Endometrial microvascular endothelial cells (primary cell): Measurements from ENCODE around the gene MAP3K2. TPM values are rescaled to one million over a fixed set of nuclear protein-coding genes. Genes with fewer than 3 reads are reported as not detected.

Experiments used
- in situ Hi-C: cut with HindIII; loops from 2 replicates; pipeline ENCODE4 v1.10.0; 2017; ENCODE audit warnings: low sequenced_read_pairs, low pct_unique_long_range_greater_than_20kb; ENCODE audit errors: inconsistent ontology term
- total RNA-seq: library from RNA; depleted of rRNA; stranded (reverse); fragments of >200 nt; gene quantifications from one replicate; pipeline ENCODE4 v1.2.3, GENCODE V29; 2015; ENCODE audit errors: inconsistent ontology term

Gene MAP3K2
- total RNA-seq, 1 donor from 2014 or later, result 18.1 TPM

DNA sequence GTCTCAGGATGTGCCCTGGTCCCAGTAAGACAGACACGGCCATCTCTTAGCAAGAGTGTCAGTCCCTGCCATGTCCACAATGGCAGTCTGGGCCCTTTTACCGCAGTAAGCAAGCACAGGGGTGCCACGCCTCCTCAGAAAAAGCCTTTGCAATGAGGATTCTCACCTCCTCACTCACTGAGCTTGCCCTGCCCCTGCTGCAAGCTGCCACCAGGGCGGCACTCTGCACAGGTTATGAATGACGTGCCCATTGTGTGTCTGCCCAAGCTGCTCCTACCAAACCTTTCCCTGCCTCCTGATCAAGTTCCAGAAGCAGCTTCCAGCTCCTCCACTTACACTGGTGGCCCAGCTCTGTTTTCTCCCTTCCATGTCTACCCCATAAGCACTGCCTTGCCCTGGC lies 117.1 kb downstream of the MAP3K2 start:
- in situ Hi-C loops, result no loop called here

- in situ Hi-C loops, result no loop called here
These were observed 125.9 kb downstream of the MAP3K2 start for GRCh38 chr2:127261804-127262406.

DNA sequence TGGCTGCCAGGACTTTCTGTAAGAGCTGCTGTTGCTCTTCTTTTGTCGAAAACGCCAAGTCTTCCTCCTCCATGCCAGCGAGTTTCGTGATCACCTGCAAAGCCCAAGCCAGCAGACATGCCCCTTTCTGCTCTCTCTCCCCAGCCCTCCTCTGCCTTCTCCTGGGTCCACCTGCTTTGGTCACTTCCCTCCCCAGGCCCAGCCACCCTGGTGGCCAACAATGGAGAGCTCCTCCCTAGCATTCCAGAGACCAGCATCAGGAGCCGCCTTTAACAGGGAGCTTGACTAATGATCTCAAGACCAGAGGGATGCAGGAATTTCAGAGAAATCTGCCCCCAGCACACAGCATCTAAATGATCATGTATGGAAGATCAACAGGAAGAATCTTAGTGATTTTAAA lies 128.4 kb downstream of the MAP3K2 start:
- in situ Hi-C loops, result no loop called here

DNA sequence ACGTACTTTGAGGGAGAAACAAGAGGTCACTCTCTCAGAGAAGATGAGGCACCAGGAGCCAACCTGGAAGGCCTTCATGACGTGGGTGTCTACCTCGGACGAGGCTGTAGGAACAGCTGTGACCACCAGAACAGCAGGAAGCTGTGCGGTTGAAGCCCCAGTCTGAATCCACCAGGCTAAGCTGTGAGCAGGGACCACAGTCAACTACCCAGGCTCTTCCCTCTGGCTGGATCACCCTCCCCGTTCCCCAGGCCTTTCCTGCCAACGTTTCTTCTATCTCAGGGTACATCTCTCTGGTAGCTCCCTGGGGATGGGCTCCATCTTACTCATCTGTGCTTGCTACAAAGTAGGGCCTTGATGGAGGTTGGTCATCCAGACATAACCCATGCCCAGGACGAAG lies 130.9 kb downstream of the MAP3K2 start:
- in situ Hi-C loops, result no loop called here

DNA sequence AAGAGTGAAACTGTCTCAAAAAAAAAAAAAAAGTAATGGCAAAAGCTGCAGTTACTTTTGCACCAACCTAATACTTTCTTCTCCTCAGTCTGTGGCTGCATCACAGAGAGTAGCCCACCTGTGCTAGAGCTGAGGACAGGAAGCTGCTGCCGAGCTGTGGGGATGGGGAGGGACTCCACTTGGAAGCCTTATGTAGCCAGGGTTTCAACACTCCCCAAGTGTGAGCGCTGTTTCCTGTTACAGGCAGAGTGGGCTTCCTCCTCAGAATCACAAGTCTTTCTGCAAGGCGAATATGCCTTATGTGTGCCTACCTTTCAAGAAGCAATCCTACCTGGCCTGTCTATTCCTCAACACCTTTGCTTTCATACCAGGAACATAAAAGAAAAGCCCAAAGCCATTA lies 131.4 kb downstream of the MAP3K2 start:
- in situ Hi-C loops, result no loop called here

DNA sequence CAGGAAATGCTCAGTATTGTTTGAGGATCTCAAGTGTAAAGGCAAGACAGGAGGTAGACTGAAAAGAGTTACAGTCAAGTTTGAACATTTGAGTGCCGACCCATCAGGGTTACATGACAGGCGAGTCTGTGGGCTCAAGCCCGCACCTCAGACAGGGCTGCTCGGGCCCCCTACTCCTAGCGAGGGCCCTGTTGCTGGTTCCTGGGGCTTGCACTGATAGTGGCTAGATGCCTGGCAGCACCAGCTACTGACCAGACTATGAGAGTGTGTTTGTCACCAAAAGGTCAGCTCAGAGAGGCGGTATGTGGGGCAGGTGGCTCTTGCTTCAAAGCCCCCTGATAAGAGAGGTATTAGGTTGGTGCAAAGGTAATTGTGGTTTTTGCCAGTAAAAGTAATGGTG lies 132.1 kb downstream of the MAP3K2 start:
- in situ Hi-C loops, result no loop called here

- in situ Hi-C loops, result no loop called here
These were observed 132.6 kb downstream of the MAP3K2 start for GRCh38 chr2:127255146-127255545.

GRCh38 chr2:127254386-127254981 lies 133.3 kb downstream of the MAP3K2 start:
- in situ Hi-C loops, result no loop called here

Other genes starting within 250 kb of the MAP3K2 start
- gene CYP27C1, start 167.7 kb downstream of the MAP3K2 start, total RNA-seq, result not detected
- gene ERCC3, start 93.8 kb downstream of the MAP3K2 start, total RNA-seq, result 36.1 TPM
- not detected for gene PROC, start 30.5 kb upstream of the MAP3K2 start, total RNA-seq
- gene IWS1, start 138.5 kb upstream of the MAP3K2 start, total RNA-seq, result 37.9 TPM
- 0.19 TPM for gene MYO7B, start 147.7 kb upstream of the MAP3K2 start, total RNA-seq